ENCODE data around the gene CPN2. TPM values are rescaled to one million over a fixed set of nuclear protein-coding genes. Genes with fewer than 3 reads are reported as not detected.
A peak's percentile ranks its signal among the peaks of the same experiment; 100 is the strongest.

Gene CPN2
- total and polyA plus RNA-seq, 2 of the 13 experiments (the other 11 are each of a cell fraction or from before 2014, with no cell fraction given): 26.7 to 27.7 TPM

GRCh38 chr3:194333212-194333980 lies 17.7 kb downstream of the CPN2 start (continued):
- 0 out of 2 replicates have a peak, but pooled peaks have one; percentile 32 for TF ChIP-seq MYNN (CRISPR knock-in tag; IDR thresholded peaks at IDR 0.05; ENCODE audit: low read depth)
- TF ChIP-seq ATF5 (CRISPR knock-in tag; IDR thresholded peaks at IDR 0.05; ENCODE audit: low read depth): peak; percentile 42; the same call in 1 of the 2 replicates
- no peak for TF ChIP-seq CENPX (CRISPR knock-in tag; IDR thresholded peaks at IDR 0.05)
- peak; percentile 97 for TF ChIP-seq ZNF773 (CRISPR knock-in tag; IDR thresholded peaks at IDR 0.05; ENCODE audit: borderline replicate concordance)
- no peak for TF ChIP-seq NCOA5 (CRISPR knock-in tag; IDR thresholded peaks at IDR 0.05)
- TF ChIP-seq NPAS2 (CRISPR knock-in tag; IDR thresholded peaks at IDR 0.05; ENCODE audit: borderline replicate concordance): no peak
- peak; percentile 83 for TF ChIP-seq ZNF775 (CRISPR knock-in tag; IDR thresholded peaks at IDR 0.05; ENCODE audit: borderline replicate concordance)
- TF ChIP-seq MAFF (IDR thresholded peaks at IDR 0.05; ENCODE audit: low read depth, low read length): no peak
- TF ChIP-seq SNAPC5 (CRISPR knock-in tag; IDR thresholded peaks at IDR 0.05; ENCODE audit: borderline replicate concordance): 0 out of 2 replicates have a peak, but pooled peaks have one; percentile 43
- TF ChIP-seq PBX2 (CRISPR knock-in tag; IDR thresholded peaks at IDR 0.05): no peak
- TF ChIP-seq THYN1 (CRISPR knock-in tag; IDR thresholded peaks at IDR 0.05; ENCODE audit: borderline replicate concordance, low read depth): no peak
- no peak; the same call in 1 of the 2 replicates for TF ChIP-seq ELF1 (CRISPR knock-in tag; IDR thresholded peaks at IDR 0.05)
- TF ChIP-seq ZNF558 (CRISPR knock-in tag; IDR thresholded peaks at IDR 0.05; ENCODE audit: borderline replicate concordance): peak; percentile 70; the same call in 1 of the 2 replicates
- no peak; the same call in 1 of the 2 replicates for TF ChIP-seq ESRRA (CRISPR knock-in tag; IDR thresholded peaks at IDR 0.05; ENCODE audit: low read depth)
- peak; percentile 95 for TF ChIP-seq REXO4 (CRISPR knock-in tag; IDR thresholded peaks at IDR 0.05; ENCODE audit: borderline replicate concordance)
- TF ChIP-seq ZNF34 (CRISPR knock-in tag; IDR thresholded peaks at IDR 0.05; ENCODE audit: borderline replicate concordance): no peak; the same call in 1 of the 2 replicates
- peak; percentile 99 for TF ChIP-seq MAX (IDR thresholded peaks at IDR 0.05)
- peak; percentile 94; the same call in 1 of the 2 replicates for TF ChIP-seq AHR (CRISPR knock-in tag; IDR thresholded peaks at IDR 0.05)
- TF ChIP-seq ZNF367 (CRISPR knock-in tag; IDR thresholded peaks at IDR 0.05; ENCODE audit: borderline replicate concordance): no peak
- TF ChIP-seq GLI4 (CRISPR knock-in tag; IDR thresholded peaks at IDR 0.05; ENCODE audit: borderline replicate concordance): 0 out of 2 replicates have a peak, but pooled peaks have one; percentile 77
- TF ChIP-seq ZNF275 (CRISPR knock-in tag; IDR thresholded peaks at IDR 0.05; ENCODE audit: borderline replicate concordance): peak; percentile 36; the same call in 1 of the 2 replicates
- TF ChIP-seq ZNF18 (CRISPR knock-in tag; IDR thresholded peaks at IDR 0.05; ENCODE audit: insufficient replicate concordance): peak; percentile 91
